Stimulated activated CD4-positive, alpha-beta T cell treated with anti-CD3 and anti-CD28 coated beads, Interleukin-4, amount 100 ng/mL, for 1 hour (primary cell): ENCODE measurements around the gene BLM.
A peak's percentile ranks its signal among the peaks of the same experiment; 100 is the strongest.

Experiments used
- DNase-seq: peaks from one replicate; pipeline ENCODE4 v3.0.0-alpha.2; 2020

BLM gene

DNA sequence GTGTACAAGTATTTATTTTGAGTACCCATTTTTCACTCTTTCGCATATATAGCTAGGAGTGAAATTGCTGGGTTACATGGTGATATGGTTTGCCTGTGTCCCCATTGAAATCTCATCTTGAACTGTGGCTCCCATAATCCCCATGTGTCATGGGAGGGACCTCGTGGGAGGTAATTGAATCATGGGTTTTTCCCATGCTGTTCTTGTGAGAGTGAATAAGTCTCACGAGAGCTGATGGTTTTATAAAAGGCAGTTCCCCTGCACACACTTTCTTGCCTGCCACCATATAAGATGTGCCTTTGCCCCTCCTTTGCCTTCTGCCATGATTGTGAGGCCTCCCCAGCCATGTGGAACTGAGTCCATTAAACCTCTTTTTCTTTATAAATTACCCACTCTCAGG, 23.4 kb downstream of the BLM start:
- DNase-seq: peak; percentile 2

DNA sequence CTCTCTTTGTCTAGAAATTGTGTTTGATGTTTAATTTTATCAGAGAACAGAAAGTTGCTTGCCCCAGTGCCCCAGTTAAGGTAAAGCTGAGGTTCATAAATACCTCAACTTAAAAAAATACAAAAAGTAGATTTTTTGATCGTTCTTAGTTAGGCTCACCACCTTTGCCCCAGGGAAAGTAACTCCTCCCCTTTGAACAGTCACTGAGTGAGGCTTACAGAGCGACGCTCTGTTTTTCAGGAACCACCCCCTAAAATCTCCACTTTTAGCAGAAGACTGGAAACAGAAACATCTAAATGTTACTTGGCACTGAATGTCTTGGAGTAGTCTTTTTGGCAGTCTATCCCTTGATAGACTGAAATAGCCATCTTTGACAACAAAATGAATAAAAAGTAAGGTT, 24.9 kb downstream of the BLM start:
- DNase-seq: no peak

DNA sequence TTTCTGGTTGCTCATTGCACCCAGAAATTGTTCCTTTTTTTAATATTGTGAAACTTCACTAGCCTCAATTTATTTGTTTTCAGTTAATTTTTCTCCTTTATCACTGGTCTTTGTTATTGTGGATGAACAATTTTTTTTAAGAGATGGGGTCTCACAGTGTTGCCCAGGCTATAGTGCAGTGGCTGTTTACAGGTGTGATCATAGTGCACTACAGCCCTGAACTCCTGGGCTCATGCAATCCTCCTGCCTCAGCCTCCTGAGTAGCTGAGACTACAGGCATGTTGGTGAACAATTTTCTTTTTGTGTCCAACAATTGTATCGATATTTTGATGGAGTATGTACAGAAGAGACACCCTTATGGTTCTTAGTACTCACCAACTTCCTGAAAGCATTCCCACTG, 26.3 kb downstream of the BLM start:
- DNase-seq: no peak

DNA sequence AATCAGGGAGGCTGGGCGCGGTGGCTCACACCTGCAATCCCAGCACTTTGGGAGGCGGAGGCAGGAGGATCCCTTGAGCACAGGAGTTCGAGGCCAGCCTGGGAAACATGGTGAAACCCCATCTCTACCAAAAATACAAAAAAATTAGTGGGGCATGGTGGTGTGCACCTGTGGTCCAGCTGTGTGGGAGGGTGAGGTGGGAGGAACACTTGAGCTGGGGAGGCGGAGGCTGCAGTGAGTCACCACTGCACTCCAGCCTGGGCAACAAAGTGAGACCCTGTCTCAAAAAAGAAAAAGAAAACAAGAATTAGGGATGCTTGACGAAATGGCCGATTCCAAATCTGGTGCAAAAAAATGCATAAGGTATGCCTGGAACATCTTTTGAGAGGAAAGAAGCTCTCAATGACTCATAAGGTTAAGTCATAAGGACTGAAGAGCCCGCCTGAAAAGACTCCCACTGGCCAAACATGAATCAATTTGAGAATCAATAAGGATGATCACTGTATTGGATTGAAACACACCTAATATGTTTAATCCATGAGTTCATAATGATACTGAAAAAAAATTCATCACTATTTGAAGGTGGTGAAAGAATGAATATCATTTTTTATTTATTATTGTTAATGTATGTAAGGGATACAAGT, 27.7 kb downstream of the BLM start:
- DNase-seq: no peak

DNA sequence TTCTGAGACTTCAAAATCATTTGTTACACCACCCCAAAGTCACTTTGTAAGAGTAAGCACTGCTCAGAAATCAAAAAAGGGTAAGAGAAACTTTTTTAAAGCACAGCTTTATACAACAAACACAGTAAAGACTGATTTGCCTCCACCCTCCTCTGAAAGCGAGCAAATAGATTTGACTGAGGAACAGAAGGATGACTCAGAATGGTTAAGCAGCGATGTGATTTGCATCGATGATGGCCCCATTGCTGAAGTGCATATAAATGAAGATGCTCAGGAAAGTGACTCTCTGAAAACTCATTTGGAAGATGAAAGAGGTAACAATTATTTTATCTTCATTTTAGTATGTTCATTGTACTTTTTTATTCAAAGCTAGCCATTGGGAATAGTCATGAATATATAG, 32.6 kb downstream of the BLM start:
- DNase-seq: no peak

DNA sequence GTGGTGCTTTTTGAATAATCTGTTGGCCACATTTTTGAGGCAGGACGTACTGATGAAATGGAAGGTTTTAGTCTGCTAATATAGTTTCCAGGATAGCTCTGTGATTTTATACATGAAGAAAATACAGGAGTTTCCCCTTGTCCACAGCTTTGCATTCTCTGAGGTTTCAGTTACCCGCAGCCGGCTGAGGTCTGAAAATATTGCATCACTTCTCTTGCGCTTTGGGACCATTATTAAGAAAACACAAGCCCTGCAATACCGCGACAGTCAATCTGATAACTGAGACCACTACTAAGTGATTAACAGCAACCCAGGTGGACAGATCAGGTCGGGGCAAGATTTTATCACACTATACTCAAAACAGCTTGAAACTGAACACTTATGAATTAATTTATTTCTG, 33.0 kb downstream of the BLM start:
- no peak for DNase-seq

DNA sequence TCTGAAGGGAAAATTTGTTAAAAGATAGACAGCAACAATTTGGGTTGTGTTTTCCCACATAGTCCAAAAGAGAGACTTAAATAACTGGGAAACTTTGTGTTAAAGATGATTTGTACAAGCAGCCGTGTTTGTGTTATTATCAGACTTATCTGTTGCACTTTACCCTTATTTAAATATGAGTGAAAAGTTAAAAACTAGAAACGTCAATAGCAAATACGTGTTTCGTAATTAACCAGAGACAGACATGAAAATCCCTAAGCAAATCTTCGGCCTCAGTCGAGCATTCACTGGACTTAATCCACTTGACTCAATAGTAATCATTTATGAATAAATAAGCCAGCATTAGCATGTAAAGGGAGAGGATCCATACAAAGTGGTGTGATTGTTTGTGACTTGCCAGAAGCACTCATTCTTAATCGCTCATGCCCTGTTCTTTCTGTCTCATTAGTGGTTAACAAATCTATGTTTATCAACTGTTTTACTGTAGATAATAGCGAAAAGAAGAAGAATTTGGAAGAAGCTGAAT, 34.2 kb downstream of the BLM start:
- no peak for DNase-seq

DNA sequence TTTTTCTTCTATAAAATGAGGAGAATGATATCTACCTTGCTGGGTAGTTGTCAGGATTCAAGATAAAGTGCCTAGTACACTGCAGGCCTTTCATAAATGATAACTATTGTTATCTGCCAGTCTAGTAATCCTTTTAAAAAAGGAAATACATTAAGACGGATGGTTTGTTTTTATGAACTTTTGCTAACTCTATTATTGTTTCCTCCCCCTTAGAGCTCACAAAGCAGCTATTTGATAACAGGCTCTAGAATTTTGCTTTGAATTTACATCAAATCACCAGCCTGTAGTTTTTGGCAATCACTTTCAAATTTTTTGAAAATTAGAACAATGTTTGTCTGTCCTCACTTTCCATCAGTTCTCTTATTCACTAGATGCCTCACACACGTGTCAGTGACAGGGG, 39.8 kb downstream of the BLM start:
- no peak for DNase-seq

DNA sequence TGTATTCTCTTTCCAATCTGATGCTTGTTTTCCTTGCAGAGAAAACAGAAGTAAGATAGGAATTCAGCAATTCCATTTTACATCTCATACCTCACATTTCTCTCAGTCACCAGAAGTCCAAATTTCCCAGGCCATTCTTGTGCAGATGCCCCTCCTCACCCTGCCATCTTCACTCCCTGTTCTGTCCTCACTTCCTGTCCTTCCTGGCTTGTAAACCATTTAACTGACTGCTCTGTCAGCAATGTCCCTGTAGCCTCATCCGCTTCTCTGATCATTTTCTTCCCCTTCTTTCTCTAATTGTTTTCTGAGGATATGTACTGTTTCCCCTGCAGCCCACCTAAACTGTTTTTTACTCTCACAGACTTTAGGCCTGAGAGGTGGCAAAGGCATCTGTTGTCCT, 40.3 kb downstream of the BLM start:
- no peak for DNase-seq

DNA sequence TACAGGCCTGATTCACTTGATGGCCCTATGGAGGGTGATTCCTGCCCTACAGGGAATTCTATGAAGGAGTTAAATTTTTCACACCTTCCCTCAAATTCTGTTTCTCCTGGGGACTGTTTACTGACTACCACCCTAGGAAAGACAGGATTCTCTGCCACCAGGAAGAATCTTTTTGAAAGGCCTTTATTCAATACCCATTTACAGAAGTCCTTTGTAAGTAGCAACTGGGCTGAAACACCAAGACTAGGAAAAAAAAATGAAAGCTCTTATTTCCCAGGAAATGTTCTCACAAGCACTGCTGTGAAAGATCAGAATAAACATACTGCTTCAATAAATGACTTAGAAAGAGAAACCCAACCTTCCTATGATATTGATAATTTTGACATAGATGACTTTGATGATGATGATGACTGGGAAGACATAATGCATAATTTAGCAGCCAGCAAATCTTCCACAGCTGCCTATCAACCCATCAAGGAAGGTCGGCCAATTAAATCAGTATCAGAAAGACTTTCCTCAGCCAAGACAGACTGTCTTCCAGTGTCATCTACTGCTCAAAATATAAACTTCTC, 43.6 kb downstream of the BLM start:
- no peak for DNase-seq

DNA sequence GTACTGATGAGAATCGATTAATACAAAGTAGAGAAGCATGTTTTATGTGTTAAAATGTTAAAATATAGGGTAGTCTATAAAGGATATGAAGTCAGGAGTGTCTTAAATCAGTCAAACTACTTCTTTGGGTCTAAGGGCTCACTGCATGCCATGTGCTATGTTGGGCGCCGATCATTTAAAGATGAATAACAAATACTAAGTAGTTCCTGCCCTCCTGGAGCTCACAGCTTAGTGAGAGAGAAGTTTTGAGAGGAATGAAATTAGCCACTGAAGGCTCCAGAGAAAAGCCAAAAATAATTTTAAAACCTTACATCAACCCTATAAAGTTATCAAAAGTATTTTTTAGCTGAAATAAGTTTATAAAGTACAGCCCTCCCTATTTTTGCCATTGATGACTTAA, 44.5 kb downstream of the BLM start:
- DNase-seq: no peak

DNA sequence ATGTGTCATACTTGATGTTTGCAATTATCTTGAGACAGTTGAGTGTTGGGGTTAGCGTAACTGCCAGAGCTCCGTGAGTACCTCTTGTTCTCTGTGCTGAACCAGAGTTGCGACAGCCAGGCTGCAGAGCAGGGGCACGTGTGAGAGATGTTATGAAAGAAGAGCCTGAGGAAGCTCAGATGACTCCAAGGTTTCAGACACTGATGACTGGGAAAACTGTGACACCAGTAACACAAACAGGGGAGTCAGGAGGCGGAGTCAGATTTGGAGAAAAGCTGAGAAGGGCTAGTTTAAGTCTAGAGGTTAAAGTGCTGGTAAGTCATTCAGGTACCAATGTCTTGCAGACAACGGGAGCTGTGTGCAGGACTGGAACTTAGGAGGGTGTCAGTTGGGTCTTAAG, 45.0 kb downstream of the BLM start:
- DNase-seq: no peak

DNA sequence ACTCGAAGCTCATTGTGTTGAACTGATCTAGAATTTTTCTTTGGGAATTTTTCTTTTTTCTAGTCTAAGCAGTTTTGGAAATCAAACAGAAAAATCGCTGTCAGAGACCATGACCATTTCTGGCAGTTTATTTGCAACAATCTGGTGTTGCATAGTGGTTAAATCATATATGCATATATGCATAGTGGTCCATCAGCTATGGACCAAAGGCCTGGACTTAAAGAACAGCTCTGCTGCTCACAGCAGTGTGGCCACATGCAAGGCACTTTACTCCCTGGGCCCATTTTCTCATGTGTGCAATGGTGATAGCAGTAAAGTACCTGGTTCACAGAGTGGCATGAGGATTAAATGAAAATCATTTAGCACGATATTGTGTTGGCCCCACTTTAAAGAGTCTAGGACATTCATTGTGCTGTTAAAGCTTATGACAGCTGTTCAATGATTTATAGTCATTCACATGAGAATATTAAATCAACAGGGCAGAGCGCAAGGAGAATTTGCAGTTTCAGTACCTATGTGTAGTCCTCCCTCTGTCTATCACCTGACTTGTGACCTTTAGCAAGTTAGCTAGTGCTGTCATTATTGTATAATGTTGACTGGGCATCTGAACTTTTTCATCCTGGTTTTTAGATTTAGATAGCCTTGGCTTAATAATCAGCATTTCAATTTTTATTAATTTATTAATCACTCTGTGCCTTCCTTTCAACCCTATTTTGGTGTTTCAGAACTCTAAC, 46.4 kb downstream of the BLM start:
- DNase-seq: no peak

DNA sequence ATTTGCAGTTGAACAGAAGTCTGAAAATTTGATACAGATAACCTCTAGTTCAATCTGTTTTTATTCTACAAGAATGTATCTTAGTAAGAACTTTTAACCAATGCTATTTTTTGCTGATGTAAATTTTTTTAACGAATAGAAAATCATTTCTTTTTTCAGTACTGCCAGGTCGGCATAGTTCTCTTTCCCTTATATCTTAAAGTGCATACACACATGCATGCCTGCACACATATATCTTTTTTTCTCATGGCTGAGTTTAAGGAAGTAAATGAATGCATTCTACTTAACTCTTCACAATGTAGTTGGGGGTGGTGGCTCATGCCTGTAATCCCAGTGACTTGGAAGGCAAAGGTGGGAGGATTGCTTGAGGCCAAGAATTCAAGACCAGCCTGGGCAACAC, 48.4 kb downstream of the BLM start:
- no peak for DNase-seq

DNA sequence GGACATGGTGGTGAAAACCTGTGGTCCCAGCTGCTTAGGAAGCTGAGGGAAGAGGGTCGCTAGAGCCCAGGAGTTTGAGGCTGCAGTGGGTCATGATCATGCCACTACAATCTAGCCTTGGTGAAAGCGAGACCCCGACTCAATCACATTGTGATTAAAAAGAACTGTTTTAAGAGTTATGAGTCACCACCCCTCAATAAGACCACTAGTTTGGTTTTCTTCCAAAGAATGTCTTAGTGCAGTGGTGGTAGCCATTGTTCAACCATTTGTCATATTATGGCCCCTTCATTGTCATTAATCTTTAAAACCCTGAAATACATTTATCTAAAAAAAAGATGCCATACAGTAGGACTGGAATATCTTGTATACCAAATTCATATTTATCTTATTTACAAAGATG, 48.8 kb downstream of the BLM start:
- no peak for DNase-seq

DNA sequence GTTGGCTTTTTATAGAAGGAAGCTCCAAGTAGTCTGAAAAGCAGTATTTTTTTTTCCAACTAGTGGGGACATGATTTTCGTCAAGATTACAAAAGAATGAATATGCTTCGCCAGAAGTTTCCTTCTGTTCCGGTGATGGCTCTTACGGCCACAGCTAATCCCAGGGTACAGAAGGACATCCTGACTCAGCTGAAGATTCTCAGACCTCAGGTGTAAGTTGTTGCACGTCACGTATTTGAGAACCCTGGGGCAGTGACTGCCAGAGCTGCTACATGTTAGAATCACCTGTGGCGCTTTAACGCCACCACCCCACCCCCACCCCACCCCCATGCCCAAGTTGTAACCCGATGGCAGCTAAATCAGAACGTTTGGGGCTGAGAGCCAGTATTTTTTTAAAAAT, 52.2 kb downstream of the BLM start:
- DNase-seq: no peak

DNA sequence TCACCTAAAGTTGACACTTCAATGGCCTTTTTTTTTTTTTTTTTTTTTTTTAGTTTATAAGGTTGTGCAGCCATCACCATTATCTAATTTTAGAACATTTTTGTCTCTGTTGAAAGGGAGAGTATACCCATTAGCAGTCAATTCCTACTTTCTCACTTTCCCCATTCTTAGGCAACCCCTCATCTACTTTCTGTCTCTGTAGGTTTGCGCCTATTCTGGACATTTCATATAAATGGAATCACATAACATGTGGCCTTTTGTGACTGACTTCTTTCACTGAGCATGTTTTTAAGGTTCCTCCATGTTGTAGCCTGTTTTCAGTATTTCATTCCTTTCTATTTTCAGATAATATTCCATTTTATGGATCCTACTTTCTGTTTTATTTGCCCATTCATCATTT, 56.3 kb downstream of the BLM start:
- DNase-seq: no peak

DNA sequence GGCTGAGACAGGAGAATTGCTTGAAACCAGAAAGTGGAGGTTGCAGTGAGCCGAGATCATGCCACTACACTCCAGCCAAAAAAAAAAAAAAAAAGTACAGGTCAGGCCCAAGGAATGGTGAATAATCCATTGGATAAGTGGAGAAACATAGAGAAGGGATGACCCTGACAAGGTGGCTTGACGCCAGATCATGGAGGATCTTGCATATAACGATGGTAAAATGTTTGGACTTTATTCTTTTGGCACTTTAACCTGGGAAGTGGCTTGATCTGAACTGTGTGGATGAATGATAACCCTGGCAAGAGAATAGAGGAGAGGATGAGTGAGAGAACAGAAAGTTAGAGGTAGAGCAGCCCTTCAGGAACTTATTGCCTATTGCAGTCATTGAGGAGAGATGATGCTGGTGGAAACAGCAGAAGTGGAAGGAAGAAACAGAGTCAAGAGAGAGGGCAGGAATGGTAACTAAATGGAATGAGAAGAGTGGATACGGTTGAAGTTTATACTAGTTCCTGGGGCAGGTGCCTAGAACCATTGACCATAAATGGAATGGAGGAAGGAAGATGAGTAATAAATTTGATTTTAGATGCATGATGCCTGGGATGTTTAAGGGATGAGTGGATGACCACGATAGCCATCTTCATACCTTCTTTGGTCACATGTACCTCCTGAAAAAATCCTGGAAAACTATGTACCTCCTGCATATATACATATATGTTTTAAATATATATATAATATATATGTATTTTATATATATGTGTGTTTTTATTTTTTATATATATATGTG, 57.8 kb downstream of the BLM start:
- no peak for DNase-seq

DNA sequence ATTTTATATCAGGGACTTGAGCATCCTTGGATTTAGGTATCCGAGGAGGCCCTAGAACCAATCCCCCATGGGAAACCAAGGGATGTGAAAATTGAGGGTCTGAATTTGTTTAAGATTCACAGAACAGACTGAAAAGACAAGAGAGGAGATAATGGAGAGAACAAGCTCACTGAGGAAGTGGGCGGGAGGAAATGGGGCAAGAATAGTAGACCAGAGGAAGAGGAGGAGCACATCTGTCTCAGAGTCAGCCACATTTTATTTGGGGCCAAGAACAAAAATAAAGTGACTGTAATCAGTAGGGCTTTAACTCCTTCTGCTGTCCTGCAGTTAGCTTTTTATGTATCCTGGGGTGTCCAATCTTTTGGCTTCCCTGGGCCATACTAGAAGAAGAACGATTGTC, 63.8 kb downstream of the BLM start:
- DNase-seq: no peak

DNA sequence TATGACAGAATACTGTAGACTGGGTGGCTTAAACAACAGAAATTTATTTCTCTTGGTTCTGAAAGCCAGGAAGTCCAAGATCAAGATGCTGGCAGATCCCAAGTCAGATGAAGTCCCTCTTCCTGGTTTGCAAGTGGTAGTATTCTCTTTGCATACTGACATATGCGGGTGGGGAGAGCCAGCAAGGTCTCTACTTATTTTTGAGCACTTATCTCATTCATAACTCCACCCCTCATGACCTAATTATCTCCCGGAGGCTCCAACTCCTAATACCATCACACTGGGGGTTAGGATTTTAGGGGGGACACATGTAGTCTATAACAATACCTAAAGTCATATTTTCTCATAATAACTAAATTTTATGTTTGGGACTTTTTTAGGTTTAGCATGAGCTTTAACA, 65.3 kb downstream of the BLM start:
- DNase-seq: no peak

DNA sequence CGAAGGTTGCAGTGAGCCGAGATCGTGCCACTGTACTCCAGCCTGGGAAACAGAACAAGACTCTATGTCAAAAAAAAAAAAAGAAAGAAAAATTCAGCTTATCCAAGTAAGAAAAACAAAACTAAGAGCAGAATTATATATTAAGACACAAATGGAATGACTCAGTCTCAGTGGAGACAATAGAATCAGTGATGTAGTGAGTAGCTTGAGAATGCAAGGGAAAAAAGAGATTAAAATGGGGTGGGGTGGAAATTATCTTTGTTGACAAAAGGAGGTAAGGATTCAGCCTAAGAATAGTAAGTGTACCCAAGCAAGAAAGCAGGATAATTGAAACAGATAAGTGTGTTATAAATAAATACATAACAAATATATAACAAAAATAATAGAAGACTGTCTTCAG, 70.7 kb downstream of the BLM start:
- no peak for DNase-seq

DNA sequence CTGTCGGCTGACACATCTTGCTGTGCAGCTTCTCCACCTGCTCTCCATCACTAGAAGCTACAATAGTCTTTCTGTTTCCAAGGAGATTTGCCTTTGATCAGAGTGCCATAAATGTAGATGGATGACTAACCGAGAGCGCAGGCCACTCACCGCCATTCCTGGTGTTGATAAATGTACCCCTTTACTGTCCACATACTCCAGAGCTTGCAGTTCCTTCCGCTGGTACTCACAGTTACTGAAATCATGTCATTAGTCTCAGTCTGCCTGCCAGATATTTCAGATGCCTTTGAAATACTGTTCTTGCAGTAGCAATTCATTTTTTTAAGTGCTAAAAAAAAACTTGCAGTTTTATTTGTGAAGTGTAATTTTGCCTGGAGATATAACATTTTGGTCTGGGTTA, 72.3 kb downstream of the BLM start:
- no peak for DNase-seq

DNA sequence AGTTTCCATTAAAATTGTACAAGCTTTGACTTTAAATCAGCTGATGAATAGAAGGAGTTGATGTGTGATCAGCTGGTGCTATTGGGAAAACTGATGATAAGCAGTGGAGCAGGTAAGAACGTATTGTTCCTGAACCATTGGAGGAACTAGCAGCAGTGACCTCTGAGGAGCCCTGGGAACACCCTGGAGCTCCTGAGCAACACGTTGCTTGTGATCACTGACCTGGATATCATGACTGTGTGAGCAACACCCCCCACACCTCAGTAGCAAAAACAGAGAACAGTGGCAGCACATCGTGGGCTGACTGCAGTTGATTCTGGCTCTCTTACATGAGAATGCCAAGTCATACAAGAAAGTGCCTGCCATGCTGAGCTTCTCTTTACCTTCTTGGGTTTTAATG, 72.9 kb downstream of the BLM start:
- DNase-seq: no peak

DNA sequence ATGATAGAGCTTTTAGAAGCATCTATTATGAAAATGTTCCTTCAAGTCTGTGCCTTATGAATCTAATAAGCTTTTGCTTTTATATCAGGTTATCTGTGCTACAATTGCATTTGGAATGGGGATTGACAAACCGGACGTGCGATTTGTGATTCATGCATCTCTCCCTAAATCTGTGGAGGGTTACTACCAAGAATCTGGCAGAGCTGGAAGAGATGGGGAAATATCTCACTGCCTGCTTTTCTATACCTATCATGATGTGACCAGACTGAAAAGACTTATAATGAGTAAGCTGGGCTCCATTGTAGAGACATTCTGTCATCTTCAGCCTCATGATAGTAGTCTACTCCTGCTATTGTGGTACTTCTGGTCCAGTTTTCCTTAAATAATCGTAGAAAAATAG, 73.4 kb downstream of the BLM start:
- no peak for DNase-seq
